Endothelial cell of umbilical vein (primary cell): ENCODE results near the gene EPSTI1. TPM values are rescaled to one million over a fixed set of nuclear protein-coding genes. Genes with fewer than 3 reads are reported as not detected.

Experiments
- BruUV-seq: library from RNA; stranded (reverse); fragments of 400-500 nt; replicated peaks from 2 replicates; lab custom pipeline; 2021; lab: Mats Ljungman, UMichigan
- CTCF ChIA-PET: fragments of 300-600, 350-600 bp; sonication (Branson Sonifier 250); formaldehyde crosslinking; loops from one replicate; lab custom pipeline; 2021; ENCODE audit warnings: antibody characterized with exemption, inconsistent platforms; lab: Charles Lee
- POLR2A ChIA-PET: fragments of 300-600, 350-600 bp; sonication (Branson Sonifier 250); formaldehyde crosslinking; loops from one replicate; lab custom pipeline; 2021; ENCODE audit warnings: antibody characterized with exemption, inconsistent platforms; lab: Charles Lee
- DNase-seq: peaks from one replicate; pipeline ENCODE4 v3.0.0-alpha.2; 2011; ENCODE audit warnings: low read depth, low spot score
- FAIRE-seq: peaks from 2 replicates; lab custom pipeline; 2011; peaks lifted over from hg19 to GRCh38; lab: Jason Lieb, UNC
- H2AFZ ChIP-seq: 2 replicates; pipeline ENCODE4 v1.6.0; 2012; ENCODE audit warnings: low read depth, low read length, control low read depth, inconsistent platforms
- H3K27ac ChIP-seq: 2 replicates; pipeline ENCODE4 v1.5.1; 2011; ENCODE audit warnings: low read depth, mild to moderate bottlenecking, control low read depth, low read length, moderate library complexity; ENCODE audit not compliant: insufficient read depth
- H3K27me3 ChIP-seq, 2 experiments: 2 replicates each; pipeline versions ENCODE4 v1.6.0 to v1.6.1; 2011; ENCODE audit warnings: low read length in 2 of 2, mixed read lengths in 1 of 2; ENCODE audit not compliant: control insufficient read depth in 2 of 2, insufficient read depth in 2 of 2
- H3K36me3 ChIP-seq, 2 experiments: 2 replicates in 1 of 2; 3 replicates in 1 of 2; pipeline ENCODE4 v1.5.1; 2011; ENCODE audit warnings: low read length in 2 of 2, mild to moderate bottlenecking in 1 of 2, moderate library complexity in 1 of 2; ENCODE audit not compliant: control insufficient read depth in 2 of 2, insufficient read depth in 2 of 2; ENCODE audit errors: extremely low read depth in 1 of 2
- H3K4me1 ChIP-seq: 3 replicates; pipeline ENCODE4 v1.5.1; 2011; ENCODE audit warnings: mild to moderate bottlenecking, low read length; ENCODE audit not compliant: control insufficient read depth, insufficient read depth; ENCODE audit errors: extremely low read depth
- H3K4me2 ChIP-seq: 2 replicates; pipeline ENCODE4 v1.6.1; 2011; ENCODE audit warnings: low read length, control low read depth, mixed read lengths; ENCODE audit not compliant: insufficient read depth
- H3K4me3 ChIP-seq, 3 experiments: fragments of 200-600 bp in 1 of 3; sonication (generic), shearing (Covaris generic) in 1 of 3; replicated peaks in 1 of 3; 2 replicates each; pipeline ENCODE4 v1.5.1; 2011 to 2016; ENCODE audit warnings: control low read depth in 3 of 3, low read length in 3 of 3, mild to moderate bottlenecking in 2 of 3, inconsistent platforms in 1 of 3, low read depth in 1 of 3, moderate library complexity in 1 of 3; ENCODE audit not compliant: insufficient read depth in 1 of 3
- H3K79me2 ChIP-seq: 2 replicates; pipeline ENCODE4 v1.6.0; 2012; ENCODE audit warnings: low read length, inconsistent platforms; ENCODE audit not compliant: control insufficient read depth, insufficient read depth
- H3K9ac ChIP-seq: replicated peaks from 2 replicates; pipeline ENCODE3; 2011; ENCODE audit warnings: low read length, control low read depth; ENCODE audit not compliant: insufficient read depth; ENCODE audit errors: extremely low read depth
- H3K9me1 ChIP-seq: replicated peaks from 3 replicates; pipeline ENCODE4 v1.6.0; 2011; ENCODE audit warnings: mild to moderate bottlenecking, low read length; ENCODE audit not compliant: control insufficient read depth, insufficient read depth; ENCODE audit errors: extremely low read depth
- H3K9me3 ChIP-seq: replicated peaks from 2 replicates; pipeline ENCODE4 v1.5.1; 2012; ENCODE audit warnings: low read length, inconsistent platforms; ENCODE audit not compliant: control insufficient read depth, insufficient read depth
- H4K20me1 ChIP-seq: replicated peaks from 2 replicates; pipeline ENCODE3; 2011; ENCODE audit warnings: mild to moderate bottlenecking, low read length; ENCODE audit not compliant: control insufficient read depth, insufficient read depth; ENCODE audit errors: extremely low read depth
- EZH2 ChIP-seq: IDR thresholded peaks from 2 replicates; pipeline ENCODE4 v1.6.1; 2012; ENCODE audit warnings: borderline replicate concordance, low read depth, mild to moderate bottlenecking, moderate library complexity, low read length, inconsistent platforms; ENCODE audit not compliant: severe bottlenecking
- FOS ChIP-seq: IDR thresholded peaks from 2 replicates; pipeline ENCODE4 v1.6.1; 2011; ENCODE audit warnings: mild to moderate bottlenecking, low read length, moderate library complexity, borderline replicate concordance; ENCODE audit not compliant: insufficient read depth
- GATA2 ChIP-seq: IDR thresholded peaks from 2 replicates; pipeline ENCODE4 v1.7.0; 2011; ENCODE audit warnings: low read depth, mild to moderate bottlenecking, moderate library complexity, mixed read lengths, low read length; ENCODE audit not compliant: insufficient read length, insufficient read depth
- JUN ChIP-seq: IDR thresholded peaks from 2 replicates; pipeline ENCODE4 v1.6.1; 2011; ENCODE audit warnings: borderline replicate concordance, low read depth; ENCODE audit not compliant: insufficient read length, insufficient read depth
- MYC ChIP-seq: IDR thresholded peaks from one replicate; pipeline ENCODE4 v1.6.1; 2011; ENCODE audit warnings: mild to moderate bottlenecking, low read depth, low read length
- POLR2A ChIP-seq: IDR thresholded peaks from 2 replicates; pipeline ENCODE4 v1.6.1; 2012; ENCODE audit warnings: low read depth, mild to moderate bottlenecking, control low read depth, low read length
- POLR2AphosphoS5 ChIP-seq: IDR thresholded peaks from 2 replicates; pipeline ENCODE4 v1.6.1; 2012; ENCODE audit warnings: low read depth, mild to moderate bottlenecking, control low read depth, low read length, moderate library complexity; ENCODE audit not compliant: insufficient read depth
- dilution Hi-C: fragments of 300-500 bp; cut with MboI; formaldehyde crosslinking; loops from one replicate; pipeline ENCODE4 v1.15.0; 2019; ENCODE audit warnings: low sequenced_read_pairs; ENCODE audit not compliant: extremely low pct_ligation_motif_present
- intact Hi-C: fragments of 100-400 bp; cut with micrococcal nuclease; formaldehyde crosslinking; loops from one replicate; pipeline ENCODE4 v1.10.0; 2022
- polyA plus RNA-seq, 4 experiments: library from polyadenylated mRNA; depleted of rRNA in 3 of 4; stranded (reverse) in 3 of 4; unstranded in 1 of 4; fragments of >200 nt; gene quantifications; 2 replicates each; pipeline versions ENCODE4 v1.2.1 to v1.2.3, GENCODE V29; 2011 to 2012; ENCODE audit warnings: missing spikeins in 1 of 4
- total RNA-seq: library from RNA; stranded (reverse); gene quantifications from 2 replicates; pipeline ENCODE4 v1.2.3, GENCODE V29; 2021
- TF ChIP-seq, protein P1 (sequence below), 2 donors: IDR thresholded peaks; 1 replicate in 1 of 2; 2 replicates in 1 of 2; pipeline ENCODE4 v1.5.1; 2011; ENCODE audit warnings: low read length in 2 of 2, mild to moderate bottlenecking in 2 of 2, moderate library complexity in 2 of 2, control low read depth in 1 of 2, inconsistent platforms in 1 of 2, low read depth in 1 of 2; ENCODE audit not compliant: insufficient read depth in 1 of 2; ENCODE audit errors: extremely low read depth in 1 of 2
- TF ChIP-seq, protein P2 (sequence below): IDR thresholded peaks from 2 replicates; pipeline ENCODE4 v1.6.1; 2011; ENCODE audit not compliant: insufficient read depth, insufficient read length

The EPSTI1 gene
- total and polyA plus RNA-seq, 2 donors (not counting 3 experiments of a cell fraction or from before 2014, with no cell fraction given), result 0.77 to 3.1 TPM

DNA sequence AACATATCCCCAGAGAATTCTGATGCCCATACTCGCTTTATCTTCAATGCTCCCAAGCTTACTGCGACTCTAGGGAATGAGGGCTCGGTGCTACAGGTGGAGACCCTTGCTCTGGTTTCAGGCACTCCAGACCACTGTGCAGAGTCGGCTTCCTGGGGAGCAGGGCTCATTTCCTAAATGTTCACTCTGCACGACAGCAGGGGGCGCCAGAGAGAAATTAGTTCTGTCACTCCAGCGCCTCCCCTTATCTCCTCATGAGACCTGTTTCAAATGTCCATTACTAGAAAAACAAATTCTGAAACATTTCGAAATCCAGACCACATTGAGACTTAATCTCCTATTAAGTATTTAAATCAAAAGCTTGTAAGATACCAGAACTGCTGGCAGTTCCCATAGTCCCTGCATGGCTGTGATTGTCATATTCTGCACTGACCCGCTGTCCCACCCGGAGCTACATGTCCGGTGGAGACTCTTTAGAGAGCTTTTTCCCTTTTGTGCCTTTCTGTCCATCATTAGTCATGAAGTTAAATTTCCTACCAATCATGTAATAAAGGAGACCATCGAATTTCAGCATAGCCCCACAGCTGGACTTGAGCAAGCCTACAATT, 22.4 kb downstream of the EPSTI1 start:
- ChIA-PET POLR2A (no interaction called here), CTCF (interaction anchor here (0.7 to 3.8 kb wide), 12 partner anchors 22 to 902 kb away, joined by 3 to 64 read pairs (median 3); partner anchors contain the start of gene EPSTI1)
- FAIRE-seq (peak; percentile 90), DNase-seq (peak; percentile 62)
- Histone ChIP-seq H3K27ac (no peak overlapping the region), H3K4me3 (no peak overlapping the region), H4K20me1 (no peaks in the 10 kb centered on the region), H3K9ac (no peak overlapping the region), H3K4me2 (no peak overlapping the region), H3K4me1 (no peaks in the 10 kb centered on the region), H3K27me3 (no peaks in the 10 kb centered on the region), H3K9me1 (no peaks in the 10 kb centered on the region), H3K36me3 (no peaks in the 10 kb centered on the region), H2AFZ (no peak overlapping the region), H3K9me3 (no peaks in the 10 kb centered on the region), H3K79me2 (no peaks in the 10 kb centered on the region)
- BruUV-seq, result no TSS peak
- intact Hi-C loops (loop anchor here (1.0 to 10.0 kb wide), 5 partner anchors 53 to 905 kb away; partner anchors contain the start of genes DNAJC15 and ENOX1), dilution Hi-C loops (no loop called here)
- TF ChIP-seq MYC, result no peak
- TF ChIP-seq, protein P1, sequence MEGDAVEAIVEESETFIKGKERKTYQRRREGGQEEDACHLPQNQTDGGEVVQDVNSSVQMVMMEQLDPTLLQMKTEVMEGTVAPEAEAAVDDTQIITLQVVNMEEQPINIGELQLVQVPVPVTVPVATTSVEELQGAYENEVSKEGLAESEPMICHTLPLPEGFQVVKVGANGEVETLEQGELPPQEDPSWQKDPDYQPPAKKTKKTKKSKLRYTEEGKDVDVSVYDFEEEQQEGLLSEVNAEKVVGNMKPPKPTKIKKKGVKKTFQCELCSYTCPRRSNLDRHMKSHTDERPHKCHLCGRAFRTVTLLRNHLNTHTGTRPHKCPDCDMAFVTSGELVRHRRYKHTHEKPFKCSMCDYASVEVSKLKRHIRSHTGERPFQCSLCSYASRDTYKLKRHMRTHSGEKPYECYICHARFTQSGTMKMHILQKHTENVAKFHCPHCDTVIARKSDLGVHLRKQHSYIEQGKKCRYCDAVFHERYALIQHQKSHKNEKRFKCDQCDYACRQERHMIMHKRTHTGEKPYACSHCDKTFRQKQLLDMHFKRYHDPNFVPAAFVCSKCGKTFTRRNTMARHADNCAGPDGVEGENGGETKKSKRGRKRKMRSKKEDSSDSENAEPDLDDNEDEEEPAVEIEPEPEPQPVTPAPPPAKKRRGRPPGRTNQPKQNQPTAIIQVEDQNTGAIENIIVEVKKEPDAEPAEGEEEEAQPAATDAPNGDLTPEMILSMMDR (IDR thresholded peaks at IDR 0.05; ENCODE audit: extremely low read depth in 1 of 2, insufficient read depth in 1 of 2, low read depth in 1 of 2, low read length in 2 of 2), result peak; percentile 78 to 80

DNA sequence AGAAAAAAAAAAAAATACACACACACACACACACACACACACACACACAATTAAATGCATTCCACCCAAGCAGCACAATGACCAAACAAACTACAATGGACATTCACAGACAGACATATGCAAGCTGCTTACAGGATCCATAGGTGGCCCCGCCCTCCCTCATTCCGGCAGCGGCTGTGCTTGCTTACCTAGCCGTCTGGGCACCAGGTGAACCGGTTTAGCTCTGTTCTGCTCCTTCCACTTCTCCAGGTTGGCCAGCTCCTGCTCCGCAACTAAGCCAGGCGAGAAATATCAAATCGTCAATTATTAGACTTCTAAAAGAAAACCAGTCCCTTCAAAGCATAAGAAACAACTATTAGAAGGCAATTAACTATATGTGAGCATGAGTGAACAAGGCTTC, 23.1 kb downstream of the EPSTI1 start:
- no peaks in the 10 kb centered on the region for H3K4me1 ChIP-seq
- dilution Hi-C loops, result no loop called here
- H3K36me3 ChIP-seq, result no peaks in the 10 kb centered on the region
- H2AFZ ChIP-seq, result no peak overlapping the region
- DNase-seq, result no peak
- H3K27me3 ChIP-seq, result peaks cover 0 to under 1% of the 10 kb centered on the region in 2 experiments
- intact Hi-C loops, result loop anchor here (1.0 to 10.0 kb wide), 3 partner anchors 54 to 835 kb away; partner anchors contain the start of gene DNAJC15
- no peaks in the 10 kb centered on the region for H3K79me2 ChIP-seq
- no peak for FAIRE-seq
- no peak overlapping the region for H3K4me2 ChIP-seq
- CTCF ChIA-PET, result interaction anchor here (0.7 to 3.8 kb wide), 10 partner anchors 19 to 836 kb away, joined by 3 to 64 read pairs (median 6); partner anchors contain the start of genes DNAJC15 and EPSTI1
- TF ChIP-seq EZH2 (no peak), JUN (no peak), MYC (no peak), GATA2 (no peak), POLR2AphosphoS5 (no peak), POLR2A (no peak), FOS (no peak)
- TF ChIP-seq, protein P2, sequence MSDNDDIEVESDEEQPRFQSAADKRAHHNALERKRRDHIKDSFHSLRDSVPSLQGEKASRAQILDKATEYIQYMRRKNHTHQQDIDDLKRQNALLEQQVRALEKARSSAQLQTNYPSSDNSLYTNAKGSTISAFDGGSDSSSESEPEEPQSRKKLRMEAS, result no peak
- TF ChIP-seq, protein P1 (IDR thresholded peaks at IDR 0.05; ENCODE audit: extremely low read depth in 1 of 2, insufficient read depth in 1 of 2, low read depth in 1 of 2, low read length in 2 of 2), result no peak
- H3K9me3 ChIP-seq, result no peaks in the 10 kb centered on the region
- POLR2A ChIA-PET, result interaction anchor here (0.6 kb wide), 1 partner anchor 509 kb away, joined by 3 read pairs; no protein-coding TSS in a partner anchor
- H3K9ac ChIP-seq, result no peak overlapping the region
- H3K9me1 ChIP-seq, result no peaks in the 10 kb centered on the region
- no peak overlapping the region for H3K27ac ChIP-seq
- H3K4me3 ChIP-seq, result no peak overlapping the region
- H4K20me1 ChIP-seq, result no peaks in the 10 kb centered on the region
- BruUV-seq, result no TSS peak
